C4-2B (cell line): ENCODE measurements around the gene ZNHIT1.

Experiments used
- H3K27ac ChIP-seq: fragments of 450-650 bp; 2 replicates; pipeline ENCODE4 v1.5.1; 2017
- ZFX ChIP-seq: fragments of 450-650 bp; IDR thresholded peaks from 2 replicates; pipeline ENCODE4 v1.6.1; 2017
- TF ChIP-seq, protein P1 (sequence below): fragments of 450-650 bp; conservative IDR thresholded peaks from 2 replicates; pipeline ENCODE4 v1.5.1; 2017; ENCODE audit warnings: mild to moderate bottlenecking

The ZNHIT1 gene

DNA sequence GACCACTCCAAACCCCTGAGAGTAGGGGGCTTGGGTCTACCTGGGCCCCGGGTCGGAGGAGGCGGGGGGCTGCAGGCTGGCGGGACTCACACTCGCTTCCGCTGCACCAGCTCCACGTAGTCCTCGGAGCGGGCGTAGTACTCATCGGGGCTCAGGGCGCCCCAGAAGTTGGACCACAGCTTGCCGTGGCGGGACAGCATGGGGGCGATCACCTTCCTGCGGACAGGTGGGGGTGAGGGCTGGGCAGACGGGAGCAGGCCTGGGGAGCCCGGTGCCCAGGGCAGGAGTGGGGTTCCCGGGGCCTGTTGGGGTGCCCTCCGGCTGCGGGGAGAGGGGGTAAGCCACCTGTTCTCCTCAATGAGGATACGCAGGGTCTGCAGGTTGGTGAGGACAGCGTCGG is 6.5 kb upstream of the ZNHIT1 start:
- H3K27ac ChIP-seq, result no peak overlapping the region
- TF ChIP-seq ZFX, result no peak
- TF ChIP-seq, protein P1, sequence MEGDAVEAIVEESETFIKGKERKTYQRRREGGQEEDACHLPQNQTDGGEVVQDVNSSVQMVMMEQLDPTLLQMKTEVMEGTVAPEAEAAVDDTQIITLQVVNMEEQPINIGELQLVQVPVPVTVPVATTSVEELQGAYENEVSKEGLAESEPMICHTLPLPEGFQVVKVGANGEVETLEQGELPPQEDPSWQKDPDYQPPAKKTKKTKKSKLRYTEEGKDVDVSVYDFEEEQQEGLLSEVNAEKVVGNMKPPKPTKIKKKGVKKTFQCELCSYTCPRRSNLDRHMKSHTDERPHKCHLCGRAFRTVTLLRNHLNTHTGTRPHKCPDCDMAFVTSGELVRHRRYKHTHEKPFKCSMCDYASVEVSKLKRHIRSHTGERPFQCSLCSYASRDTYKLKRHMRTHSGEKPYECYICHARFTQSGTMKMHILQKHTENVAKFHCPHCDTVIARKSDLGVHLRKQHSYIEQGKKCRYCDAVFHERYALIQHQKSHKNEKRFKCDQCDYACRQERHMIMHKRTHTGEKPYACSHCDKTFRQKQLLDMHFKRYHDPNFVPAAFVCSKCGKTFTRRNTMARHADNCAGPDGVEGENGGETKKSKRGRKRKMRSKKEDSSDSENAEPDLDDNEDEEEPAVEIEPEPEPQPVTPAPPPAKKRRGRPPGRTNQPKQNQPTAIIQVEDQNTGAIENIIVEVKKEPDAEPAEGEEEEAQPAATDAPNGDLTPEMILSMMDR, result no peak

DNA sequence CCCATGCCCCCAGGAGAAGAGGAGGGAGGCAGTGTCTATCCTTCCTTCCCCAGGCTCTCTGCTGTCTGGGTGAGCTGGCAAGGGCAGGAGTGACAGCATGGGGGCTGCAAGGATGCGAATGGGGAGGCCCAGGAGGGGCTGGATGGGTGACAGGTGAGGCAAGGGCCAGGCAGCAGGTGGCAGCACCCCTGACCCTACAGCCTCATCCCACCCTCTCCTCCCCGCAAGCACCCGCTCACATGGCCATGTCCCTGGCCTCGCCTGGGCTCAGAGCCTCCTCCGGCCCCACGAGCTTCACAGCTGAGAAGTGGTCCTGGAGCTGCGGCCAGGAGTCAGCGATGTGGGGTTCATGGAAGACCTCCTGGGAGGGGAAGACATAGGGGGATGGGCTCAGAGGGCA is 6.0 kb upstream of the ZNHIT1 start:
- H3K27ac ChIP-seq, result no peak overlapping the region
- no peak for TF ChIP-seq ZFX
- TF ChIP-seq, protein P1, result no peak

DNA sequence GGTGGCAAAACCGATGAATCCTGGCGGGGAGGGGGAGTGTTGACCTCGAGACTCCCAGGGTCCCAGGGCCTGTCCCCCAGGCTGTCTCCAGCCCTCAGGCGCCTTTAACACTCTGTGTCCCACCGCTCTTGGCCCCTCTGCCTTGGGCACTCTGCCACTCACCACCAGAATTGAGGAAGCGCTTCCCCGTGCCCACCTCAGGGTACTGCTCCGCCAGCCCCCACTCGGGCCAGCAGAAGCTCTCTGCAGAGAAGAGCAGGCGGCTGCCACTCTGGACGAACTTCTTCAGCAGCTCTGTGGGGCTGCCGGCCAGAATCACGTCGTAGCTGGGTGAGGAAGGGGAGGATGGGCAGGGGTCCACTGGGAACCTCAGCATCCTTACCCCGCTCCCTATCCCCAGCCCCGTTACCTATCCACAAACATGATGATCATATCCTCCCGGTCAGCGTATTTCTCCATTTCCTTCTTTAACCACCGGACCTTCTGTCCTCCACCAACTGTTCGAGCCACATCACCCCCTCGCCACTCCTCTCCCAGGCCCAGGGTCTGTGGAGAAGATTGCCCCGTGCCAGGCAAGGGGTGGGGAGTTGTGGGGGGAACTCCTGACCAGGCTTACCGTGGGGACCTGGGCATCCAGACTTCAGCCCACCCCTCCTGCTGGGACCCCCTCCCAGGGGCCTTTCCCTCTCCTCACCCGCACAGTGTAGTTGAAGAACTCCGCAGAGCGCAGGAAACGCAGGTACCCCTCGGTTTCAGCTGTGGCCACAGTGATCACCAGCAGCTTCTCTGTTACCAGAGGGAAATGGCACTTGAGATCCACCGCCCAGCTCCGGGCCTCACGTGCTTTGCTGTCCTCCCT is 1.7 kb upstream of the ZNHIT1 start:
- no peak for TF ChIP-seq ZFX
- TF ChIP-seq, protein P1, result no peak
- peak overlapping the region; percentile 85 for H3K27ac ChIP-seq

DNA sequence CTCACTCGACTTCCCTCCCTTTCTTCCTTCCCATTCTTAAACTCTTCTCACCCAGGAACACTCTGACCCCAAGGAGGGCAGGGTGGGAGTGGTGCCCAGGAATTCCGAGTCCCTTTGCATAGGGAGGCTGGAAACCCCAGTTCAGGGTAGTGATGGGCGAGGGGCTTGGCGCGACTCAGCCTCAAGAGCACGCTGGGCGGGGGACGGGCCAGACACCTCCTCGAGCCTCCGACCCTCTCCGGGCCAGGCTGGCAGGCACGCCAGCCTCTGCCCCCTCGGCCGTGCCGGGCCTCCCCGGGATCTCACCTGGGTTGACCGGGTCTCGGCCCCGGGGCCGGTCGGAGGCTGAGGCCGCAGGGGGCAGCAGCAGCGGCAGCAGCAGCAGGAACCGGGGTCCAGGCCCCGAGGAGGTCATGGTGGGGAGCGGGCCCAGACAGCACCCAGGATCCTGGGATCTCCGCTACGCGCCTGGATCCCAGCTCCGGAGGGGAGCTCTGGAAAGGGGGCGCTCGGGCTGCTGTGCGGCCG is 1.0 kb upstream of the ZNHIT1 start:
- peak overlapping the region; percentile 85 for H3K27ac ChIP-seq
- peak; percentile 81; the same call in 1 of the 2 replicates for TF ChIP-seq ZFX
- TF ChIP-seq, protein P1, result no peak

DNA sequence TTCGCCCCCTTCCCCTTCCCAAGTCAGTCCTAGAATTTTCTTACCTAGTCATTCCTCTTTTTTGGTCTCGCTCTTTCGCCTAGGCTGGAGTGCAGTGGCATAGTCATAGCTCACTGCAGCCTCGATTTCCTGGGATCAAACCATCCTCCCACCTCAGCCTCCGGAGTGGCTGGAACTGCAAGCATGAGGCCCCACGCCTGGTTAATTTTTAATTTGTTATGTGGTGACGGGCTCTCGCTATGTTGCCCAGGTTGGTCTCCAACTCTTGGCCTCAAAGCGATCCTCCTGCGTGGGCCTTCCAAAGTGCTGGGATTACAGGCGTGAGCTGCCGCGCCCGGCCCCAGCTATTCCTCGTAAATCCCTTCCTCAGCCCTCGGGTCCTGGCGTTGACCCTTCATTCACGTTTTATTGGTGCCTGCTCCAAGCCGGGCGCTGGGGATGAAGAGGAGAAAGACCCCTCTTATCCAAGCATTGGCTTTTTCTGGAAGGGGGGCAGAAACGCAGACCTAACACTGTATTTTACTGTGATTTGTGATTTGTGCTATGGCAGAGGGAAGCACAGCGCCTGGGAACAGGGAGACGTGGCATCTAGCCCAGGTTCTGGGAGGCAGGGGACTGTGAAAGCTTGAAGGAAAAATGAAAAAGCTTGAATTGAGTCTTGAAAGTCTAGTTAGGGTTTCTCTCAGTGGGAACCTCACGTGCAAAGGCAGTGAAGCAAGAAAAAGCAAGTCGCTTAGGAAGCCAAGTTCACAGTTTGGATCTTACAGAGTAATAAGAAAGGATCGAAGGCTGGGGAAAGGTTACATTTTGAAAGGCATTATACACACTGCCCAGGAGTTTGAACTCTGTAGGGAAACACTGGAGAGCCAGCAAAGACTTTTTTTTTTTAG is 516 bp downstream of the ZNHIT1 start:
- TF ChIP-seq, protein P1, result no peak
- TF ChIP-seq ZFX, result no peak
- H3K27ac ChIP-seq, result peak overlapping the region; percentile 85

DNA sequence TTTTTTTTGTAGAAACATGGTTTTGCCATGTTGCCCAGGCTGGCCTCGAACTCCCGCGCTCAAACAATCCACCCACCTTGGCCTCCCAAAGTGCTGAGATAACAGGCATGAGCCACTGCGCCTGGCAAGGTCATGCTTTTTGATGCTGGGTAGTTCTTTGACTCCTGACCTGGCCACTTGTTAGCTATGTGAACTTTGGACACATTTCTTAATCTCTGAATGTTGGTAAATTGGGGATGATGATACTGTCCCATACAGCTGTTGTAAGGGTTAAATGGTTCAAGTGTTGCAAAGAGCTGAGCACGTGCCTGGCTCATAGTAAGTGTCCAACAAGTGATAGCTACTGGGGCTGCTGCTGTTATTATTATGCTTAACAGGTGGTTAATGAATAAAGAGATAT is 2.3 kb downstream of the ZNHIT1 start:
- TF ChIP-seq ZFX, result no peak
- TF ChIP-seq, protein P1, result no peak
- H3K27ac ChIP-seq, result no peak overlapping the region
